ENCODE data around the gene LITAF.

GRCh38 chr16:11634312-11634711 lies 47.6 kb upstream of the LITAF start:
- TF ChIP-seq CTCF (conservative IDR thresholded peaks at IDR 0.05; ENCODE audit: low read length) = no peak
- no peak for TF ChIP-seq EZH2phosphoT487 (IDR thresholded peaks at IDR 0.05; ENCODE audit: borderline replicate concordance, low read depth, low read length)
